Activated CD4-positive, alpha-beta T cell treated with anti-CD3 and anti-CD28 coated beads, Interleukin-2, amount 50 U/mL, for 16 hours (primary cell): ENCODE measurements around the gene CHST3.
A peak's percentile ranks its signal among the peaks of the same experiment; 100 is the strongest.
"Not testable (repeated sequence)": the region's sequence is repeated elsewhere in the genome, so short reads cannot be mapped to it uniquely, and the experiment has no call there.

Experiments
- DNase-seq: peaks from one replicate; pipeline ENCODE4 v3.0.0-alpha.2; 2020

Gene CHST3, protein sequence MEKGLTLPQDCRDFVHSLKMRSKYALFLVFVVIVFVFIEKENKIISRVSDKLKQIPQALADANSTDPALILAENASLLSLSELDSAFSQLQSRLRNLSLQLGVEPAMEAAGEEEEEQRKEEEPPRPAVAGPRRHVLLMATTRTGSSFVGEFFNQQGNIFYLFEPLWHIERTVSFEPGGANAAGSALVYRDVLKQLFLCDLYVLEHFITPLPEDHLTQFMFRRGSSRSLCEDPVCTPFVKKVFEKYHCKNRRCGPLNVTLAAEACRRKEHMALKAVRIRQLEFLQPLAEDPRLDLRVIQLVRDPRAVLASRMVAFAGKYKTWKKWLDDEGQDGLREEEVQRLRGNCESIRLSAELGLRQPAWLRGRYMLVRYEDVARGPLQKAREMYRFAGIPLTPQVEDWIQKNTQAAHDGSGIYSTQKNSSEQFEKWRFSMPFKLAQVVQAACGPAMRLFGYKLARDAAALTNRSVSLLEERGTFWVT

DNA sequence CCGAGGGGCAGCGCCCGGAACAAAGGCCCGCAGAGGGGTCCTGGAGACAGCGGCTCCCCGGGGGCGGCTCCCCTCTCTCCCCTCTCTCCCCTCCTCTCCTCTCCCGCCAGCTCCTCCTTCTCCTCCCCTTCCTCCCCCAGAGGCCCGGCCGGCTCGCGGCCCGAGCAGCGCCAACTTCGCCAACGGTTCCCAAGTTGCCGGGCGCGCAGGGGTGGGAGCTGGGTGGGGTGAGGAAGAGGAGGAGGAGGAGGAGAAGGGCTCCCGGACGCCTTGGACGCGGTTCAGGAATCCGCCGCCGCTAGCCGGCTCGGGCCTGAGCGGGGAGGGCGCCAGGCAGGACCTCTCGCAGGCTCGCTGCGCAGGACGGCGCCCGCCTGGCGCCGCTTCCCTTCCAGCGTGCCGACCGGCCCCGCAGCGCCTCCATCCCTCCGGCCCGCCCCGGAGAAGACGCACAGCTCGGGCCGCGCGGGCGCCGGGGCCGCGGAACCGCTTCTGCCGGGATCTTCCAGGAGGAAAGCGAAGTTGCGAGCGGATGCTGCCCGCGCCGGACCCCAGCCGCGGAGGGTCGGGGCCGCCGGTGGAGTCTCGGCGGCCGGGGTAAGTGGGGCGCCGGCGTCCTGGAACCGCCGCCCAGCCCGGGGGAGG lies at the start of gene CHST3:
CHST3 (plus strand) TSS at position 298 of the 645 bp plus-strand sequence. CDS start 41,448 bp downstream, outside the sequence.
- no peak for DNase-seq

DNA sequence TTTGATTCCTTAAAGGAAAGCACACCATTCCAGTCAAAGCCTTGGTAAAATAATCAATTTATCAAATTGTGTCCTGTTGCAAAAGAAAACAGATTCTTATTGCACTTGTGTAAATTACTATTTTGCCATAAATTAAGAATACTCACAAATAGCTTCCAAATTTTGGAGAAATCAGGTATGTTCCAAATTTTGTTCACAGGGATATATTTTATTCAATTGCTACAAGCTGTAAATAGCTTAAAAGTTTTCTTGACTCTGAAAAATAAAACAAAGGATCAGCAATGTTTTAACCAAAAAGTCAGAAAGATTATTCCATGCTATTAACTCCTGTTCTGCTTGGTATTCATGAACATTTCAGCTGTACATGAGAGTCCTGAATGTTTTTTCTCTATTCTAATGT lies 47.4 kb upstream of the CHST3 start:
- DNase-seq = no peak

DNA sequence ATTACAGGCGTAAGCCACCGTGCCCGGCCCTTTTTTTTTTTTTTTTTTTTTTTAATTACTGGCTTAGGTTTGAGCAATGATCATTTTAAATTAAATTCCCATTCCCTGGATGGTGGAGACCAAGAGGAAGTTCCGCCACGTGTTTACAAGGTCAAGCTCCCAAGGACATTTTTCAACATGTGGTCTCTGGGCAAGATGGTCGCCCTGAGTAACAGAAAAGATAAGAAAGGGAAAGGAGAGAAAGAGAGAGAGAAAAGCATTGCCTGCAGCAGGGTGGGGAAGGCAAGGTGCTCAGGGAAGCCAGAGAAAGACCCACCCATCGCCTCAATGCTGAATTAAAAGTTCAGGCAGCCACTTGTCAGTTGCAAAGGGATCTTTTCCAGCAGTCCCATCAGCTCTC lies 45.2 kb upstream of the CHST3 start:
- DNase-seq = no peak

DNA sequence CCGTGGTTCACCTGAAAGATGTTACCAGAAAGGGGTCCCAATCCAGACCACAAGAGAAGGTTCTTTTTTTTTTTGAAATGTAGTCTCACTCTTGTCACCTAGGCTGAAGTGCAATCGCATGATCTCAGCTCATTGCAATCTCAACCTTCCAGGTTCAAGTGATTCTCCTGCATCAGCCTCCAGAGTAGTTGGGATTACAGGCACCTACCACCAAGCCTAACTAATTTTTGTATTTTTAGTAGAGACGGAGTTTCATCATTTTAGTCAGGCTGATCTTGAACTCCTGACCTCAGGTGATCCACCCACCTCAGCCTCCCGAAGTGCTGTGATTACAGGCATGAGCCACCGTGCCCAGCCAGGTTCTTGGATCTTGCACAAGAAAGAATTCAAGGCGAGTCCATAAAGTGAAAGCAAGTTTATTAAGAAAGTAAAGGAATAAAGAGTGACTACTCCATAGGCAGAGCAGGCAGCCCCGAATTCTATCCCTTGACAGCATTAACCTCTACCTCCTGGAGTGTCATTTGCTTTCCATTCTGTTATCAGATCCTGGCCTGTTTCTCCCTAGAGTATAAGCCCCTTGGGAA lies 44.1 kb upstream of the CHST3 start:
- not testable (repeated sequence) for DNase-seq

DNA sequence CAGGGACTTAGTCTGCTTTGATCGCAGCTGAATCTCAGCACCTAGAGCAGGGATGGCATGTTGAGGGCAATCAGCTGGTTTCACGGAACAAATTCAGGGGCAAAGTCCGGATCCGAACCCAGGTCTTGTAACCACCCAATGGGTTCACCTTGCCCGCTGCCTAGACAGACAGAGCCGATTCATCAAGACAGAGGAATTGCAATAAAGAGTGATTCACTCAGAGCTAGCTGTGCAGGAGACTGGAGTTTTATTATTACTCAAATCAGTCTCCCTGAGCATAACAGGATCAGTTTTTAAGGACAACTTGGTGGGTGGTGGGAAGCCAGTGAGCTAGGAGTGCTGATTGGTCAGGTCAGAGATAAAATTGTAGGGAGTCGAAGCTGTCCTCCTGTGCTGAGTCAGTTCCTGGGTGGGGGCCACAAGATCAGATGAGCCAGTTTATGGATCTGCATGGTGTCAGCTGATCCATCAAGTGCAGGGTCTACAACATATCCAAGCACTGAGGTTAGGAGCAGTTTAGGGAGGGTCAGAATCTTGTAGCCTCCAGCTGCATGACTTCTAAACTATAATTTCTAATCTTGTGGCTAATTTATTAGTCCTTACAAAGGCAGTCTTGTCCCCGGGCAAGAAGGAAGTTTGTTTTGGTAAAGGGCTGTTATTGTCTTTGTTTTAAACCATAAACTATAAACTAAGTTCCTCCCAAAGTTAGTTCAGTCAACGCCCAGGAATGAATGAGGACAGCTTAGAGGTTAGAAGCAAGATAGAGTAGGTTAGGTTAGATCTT lies 43.5 kb upstream of the CHST3 start:
- DNase-seq = no peak

DNA sequence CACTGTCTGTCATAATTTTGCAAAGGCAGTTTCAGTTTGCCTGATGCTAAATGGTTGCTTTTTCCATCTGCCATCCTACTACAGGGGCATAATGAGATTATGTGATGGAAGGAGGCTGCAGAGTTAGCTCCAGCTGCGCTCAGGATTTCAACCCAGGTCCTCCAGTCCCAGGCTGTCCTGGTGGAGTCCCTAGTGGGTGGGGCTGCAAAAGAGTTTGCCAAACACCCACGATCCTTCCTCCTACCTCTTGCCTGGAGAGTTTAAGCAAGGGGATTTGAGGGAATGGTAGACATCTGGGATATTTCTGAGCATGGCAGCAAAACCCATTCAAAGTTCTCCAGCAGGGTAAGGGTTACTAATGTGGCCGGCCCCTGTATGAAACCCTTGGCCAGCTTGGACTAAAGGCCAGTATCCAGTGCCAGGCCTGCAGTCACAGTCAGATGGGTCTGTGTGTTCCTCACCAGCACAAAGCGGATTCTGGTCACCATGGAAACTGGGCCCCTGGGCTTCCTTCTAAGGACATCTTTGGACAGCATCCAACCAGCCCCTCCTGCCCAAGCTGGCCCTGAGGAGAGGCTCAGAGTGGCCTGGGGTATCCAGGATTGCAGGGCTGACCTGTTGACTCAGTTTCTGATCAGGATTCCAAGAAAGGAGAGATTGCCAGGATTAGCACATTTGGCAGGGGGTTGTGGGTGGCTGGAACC lies 42.7 kb upstream of the CHST3 start:
- no peak for DNase-seq

DNA sequence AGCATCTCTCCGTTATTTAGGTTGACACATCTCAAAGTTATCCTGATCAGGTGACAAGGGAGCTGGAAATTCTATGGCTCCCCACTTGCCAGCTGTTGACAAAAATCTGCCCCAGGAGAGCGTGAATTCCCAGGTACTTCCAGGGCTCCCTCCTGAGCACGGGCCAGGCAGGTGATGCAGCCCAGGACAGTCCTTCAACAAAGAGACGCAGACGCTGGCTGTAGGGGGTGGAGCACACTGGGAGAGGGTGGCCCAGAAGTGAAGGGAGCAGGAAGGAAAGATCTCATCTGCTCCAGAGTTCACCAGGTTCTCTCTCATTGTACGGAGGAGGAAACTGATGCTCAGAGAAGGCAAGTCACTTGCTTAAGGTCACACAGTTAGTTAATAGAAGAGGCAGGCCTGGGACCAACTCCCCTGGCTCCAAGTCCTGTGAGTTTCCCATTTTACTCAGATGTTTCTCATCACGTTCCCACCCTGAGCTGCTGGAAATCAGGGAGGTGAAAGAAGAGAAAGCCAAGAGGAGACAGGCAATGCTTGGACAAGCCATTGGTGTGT lies 41.0 kb upstream of the CHST3 start:
- no peak for DNase-seq

DNA sequence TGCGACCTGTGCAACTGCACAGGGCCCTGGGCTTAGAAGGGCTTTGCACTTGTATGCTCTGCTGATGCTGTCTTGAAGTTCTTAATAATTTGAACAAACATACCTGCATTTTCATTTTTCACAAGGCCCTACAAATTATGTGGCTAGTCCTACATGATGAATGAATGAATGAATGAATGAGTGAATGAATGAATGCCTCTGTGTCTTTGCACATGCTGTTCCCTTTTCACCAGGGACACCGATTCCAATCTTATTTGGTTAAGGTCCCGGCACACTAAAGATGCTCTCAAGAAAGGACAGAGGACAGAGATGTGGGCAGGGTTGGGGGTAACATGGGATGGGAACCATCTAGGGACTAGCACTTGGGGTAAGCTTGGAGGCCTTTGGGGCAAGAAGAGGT lies 39.4 kb upstream of the CHST3 start:
- no peak for DNase-seq

DNA sequence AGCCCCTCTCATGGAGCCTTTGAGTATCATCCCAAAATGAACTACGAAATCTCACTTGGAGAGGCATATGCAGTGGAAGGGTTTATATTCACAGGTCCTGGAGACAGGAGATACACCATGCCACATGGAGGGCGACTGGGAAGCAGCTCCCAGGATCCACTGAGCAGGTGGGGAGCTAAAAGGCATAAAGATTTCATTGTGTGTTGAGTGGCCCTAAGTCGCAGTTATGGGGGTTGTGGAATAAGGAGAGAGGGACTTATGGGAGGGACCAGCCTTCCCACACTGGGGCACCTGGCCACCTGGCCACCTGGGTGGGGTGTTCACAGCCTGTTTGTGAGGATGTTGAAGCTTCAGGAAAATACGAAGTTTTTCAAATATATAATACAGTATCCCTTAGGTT lies 37.0 kb upstream of the CHST3 start:
- DNase-seq = no peak

DNA sequence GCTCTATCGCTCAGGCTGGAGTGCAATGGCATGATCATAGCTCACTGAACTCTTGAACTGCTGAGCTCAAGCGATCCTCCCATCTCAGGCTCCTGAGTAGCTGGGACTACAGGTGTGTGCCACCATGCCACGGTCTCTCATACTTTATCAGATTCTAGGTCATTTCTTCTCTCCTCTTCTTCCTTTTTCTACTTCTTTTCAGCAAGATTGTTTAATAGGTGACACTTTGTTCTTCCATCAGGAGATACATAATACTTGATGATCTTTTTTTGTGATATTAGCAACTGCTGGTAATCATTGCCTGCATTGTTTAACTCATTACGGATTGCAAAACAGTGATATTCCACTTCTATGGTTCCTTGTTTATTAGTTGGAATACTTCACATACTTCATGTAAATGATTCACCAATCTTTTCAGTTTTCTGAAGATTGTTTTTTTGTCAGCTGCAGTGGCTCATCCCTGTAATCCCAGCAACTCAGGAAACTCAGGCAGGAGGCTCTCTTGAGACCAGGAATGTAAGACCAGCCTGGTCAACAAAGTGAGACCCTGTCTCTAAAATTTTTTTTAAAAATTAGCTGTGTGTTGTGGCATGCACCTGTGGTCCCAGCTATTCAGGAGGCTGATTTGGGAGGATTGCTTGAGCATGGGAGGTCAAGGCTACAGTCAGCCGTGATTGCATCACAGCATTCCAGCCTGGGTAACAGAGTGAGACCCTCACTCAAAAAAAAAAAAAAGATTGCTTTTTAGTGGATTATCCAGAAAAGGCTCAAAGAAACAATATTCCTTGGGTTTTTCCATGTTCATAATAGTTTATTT lies 36.2 kb upstream of the CHST3 start:
- no peak for DNase-seq

DNA sequence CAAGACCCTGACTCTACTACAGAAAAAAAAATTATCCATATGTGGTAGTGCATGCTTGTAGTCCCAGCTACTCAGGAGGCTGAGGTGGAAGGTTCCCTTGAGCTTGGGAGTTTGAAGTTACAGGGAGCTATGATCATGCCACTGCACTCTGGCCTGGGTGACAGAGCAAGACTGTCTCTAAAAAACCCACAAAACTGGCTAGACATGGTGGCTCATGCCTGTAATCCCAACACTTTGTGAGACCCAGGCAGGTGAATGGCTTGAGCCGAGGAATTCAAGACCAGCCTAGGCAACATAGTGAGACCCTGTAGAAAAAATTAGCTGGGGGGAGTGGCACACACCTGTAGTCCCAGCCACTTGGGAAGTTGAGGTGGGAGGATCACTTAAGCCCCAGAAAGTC lies 32.9 kb upstream of the CHST3 start:
- no peak for DNase-seq

DNA sequence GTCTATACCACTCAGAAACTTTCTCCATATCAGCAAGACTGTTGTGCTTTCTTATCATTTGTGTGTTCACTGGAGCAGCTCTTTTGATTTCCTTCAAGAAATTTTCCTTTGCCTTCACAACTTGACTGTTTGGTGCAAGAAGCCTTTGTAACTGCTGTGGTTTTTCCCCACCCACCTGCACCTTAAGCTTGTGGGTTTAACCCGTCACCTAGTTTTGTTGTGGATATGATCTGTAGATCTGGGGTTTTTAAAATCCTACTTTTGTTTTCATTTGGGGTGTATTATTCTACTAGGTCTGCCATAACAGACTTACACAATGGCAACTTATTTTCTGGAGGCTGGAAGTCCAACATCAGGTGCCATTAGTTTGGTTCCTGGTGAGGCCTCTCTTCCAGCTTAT lies 30.5 kb upstream of the CHST3 start:
- DNase-seq = peak; percentile 5

DNA sequence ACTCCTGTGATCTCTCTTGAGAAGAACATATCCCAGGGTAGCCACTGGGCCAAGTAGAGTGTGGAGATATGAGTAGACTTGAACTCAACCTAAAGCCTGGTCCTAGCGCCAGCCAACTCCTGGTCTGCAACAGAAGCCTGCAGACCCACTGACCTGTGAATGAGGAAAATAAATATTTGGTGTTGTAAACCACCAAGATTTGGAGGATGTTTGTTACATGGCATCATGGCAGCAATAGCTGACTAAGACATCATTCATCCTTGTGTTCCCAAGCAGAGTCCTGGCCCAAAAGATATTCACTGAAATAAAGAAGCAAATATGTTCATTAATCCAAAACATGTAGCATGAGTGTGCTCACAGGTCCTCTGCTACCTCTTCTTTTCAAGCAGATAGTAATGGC lies 26.0 kb upstream of the CHST3 start:
- no peak for DNase-seq

DNA sequence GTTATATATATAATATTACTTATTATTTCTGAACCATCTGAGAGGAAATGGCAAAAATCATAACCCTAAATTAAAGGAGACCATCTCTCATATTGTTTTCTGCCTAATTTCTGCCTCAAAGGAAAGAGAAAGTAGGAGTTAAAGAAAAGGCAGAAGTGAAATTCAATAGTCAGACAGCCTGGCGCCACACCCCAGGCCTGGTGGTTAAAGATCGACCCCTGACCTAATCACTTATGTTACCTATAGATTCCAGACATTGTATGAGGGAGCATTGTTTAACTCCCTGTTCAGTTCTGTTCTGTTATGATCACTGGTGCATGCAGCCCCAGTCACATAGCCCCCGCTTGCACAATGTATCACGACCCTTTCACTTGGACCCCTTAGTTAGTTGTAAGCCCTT lies 24.9 kb upstream of the CHST3 start:
- DNase-seq = no peak

DNA sequence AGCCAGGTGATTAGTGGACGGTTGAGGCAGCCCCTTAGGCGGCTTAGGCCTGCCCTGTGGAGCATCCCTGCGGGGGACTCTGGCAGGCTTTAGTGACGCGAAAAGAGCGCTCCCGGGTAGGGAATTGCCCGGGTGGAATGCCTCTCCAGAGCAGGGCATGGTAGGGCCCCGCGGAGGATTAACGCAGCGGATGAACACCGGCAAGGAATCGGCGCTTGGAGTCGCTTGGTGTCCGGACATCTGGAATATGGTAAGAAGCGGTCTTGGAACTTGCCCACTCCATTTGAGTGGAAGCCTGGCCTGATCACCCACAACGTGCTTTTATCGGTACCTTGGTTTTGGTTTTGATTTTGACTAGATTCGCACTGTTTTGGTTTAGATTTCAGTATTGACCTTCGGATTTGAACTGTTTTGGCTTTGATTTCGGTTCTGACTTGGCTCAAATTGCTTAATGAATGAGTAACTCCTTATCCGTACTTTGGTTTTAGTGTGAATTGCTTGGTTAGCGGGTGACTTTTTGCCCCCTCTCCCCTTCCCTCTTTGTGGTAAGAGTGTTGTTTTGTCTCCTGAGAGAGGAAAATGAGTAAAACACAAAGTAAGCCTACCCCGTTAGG lies 24.2 kb upstream of the CHST3 start:
- peak; percentile 80 for DNase-seq

DNA sequence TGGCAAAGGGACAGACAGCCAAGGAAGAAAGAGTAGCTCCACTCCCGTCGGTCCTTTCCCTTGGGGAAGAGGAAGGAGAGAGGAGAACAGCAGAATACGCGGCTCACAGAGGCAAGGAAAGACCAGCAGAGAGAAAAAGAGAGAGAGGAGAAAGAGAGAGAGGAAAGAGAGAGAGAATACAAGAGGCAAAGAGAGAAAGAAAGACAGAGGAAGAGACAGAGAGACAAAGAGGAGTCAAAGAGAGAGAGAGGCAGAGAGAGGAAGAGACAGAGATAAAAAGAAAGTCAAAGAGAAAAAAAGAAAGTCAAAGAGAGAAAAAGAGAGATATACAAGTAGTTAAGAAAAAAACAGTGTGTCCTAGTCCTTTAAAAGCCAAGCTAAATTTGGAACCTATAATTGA lies 23.4 kb upstream of the CHST3 start:
- no peak for DNase-seq

DNA sequence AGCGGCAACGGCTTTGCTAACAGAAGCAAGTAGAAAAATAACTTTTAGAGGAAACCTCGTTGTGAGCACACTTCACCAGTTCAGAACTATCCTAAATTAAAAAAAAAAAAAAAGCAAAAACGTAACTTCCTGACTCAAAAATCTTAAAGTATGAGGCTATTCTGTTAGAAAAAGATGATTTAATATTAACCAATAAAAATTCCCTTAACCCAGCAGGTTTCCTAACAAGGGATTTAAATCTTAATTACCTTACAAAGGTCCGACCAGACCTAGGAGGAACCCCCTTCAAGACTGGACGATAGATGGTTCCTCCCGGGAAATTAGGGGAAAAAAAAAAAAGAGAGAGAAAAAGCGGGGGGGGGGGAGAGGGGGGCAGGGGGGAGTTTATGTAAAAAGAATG lies 22.9 kb upstream of the CHST3 start:
- no peak for DNase-seq

DNA sequence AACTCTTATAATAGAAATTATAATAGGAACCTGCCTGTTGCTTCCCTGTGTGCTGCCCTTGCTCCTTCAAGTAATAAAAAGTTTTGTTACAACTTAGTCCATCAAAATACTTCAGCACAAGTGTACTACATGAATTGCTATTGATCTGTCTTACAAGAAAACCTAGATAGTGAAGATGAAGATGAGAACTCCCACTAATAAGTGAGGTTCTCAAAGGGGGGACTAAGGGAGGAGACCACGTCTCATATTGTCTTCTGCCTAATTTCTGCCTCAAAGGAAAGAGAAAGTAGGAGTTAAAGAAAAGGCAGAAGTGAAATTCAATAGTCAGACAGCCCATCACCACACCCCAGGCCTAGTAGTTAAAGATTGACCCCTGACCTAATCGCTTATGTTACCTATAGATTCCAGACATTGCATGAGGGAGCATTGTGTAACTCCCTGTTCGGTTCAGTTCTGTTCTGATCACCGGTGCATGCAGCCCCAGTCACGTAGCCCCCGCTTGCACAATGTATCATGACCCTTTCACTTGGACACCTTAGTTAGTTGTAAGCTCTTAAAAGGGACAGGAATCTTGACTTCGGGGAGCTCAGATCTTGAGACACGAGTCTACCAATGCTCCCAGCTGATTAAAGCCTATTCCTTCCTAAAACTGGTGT lies 18.2 kb upstream of the CHST3 start:
- DNase-seq = no peak

DNA sequence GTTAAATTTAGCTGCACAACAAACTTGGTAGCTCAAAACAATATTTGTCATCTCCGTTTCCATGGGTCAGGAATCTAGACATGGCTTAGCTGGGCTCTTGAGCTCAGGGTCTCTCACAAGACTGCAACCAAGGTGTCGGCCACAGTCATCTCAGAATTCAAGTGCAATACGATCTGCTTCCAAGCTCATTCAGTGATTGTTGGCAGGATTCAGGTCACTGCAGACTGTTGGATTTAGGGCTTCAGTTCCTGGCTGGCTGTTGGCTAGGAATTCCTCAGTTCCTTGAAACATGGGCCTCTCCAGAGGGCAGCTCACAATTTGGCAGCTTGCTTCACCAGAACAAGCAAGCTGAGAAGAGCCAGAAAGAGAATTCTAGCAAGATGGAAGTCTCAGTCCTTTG lies 17.5 kb upstream of the CHST3 start:
- no peak for DNase-seq

DNA sequence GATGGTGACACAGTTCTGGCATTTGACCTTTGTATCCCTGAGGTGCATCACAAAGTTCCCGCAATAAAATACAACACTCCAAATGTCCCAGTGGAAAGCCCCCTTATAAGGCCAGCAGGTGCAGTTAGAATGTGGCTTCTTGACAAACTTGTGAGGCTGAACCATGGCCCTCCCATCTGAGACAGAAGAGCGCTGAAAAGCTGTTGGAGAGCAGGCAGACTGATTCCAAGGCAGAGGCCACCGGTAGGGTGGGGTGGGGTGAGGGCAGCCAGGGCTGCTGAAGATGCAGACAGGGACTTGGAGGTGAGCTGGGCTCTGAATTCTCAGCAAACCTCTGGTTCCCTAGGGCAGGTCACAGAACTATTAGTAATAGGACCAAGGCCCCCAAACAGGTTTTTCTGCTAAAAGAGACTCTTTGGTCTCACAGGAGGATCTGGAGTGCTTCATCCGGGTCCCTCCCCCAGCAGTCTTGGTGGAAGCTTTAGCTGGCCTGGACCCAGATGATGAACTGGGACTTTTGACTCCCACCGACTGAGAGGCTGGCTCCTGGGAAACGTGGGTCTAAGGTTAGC lies 15.6 kb upstream of the CHST3 start:
- no peak for DNase-seq
